NT2/D1 (cell line): Measurements from ENCODE around the gene MYO1A.

Source experiments
- SUZ12 ChIP-seq: IDR thresholded peaks from 2 replicates; pipeline ENCODE4 v1.6.1; 2011; ENCODE audit not compliant: insufficient read length, insufficient read depth; ENCODE audit errors: extremely low read depth
- YY1 ChIP-seq: IDR thresholded peaks from 2 replicates; pipeline ENCODE4 v1.6.1; 2011; ENCODE audit not compliant: insufficient read length, insufficient read depth
- ZNF274 ChIP-seq: IDR thresholded peaks from 2 replicates; pipeline ENCODE4 v1.6.1; 2011; ENCODE audit warnings: mild to moderate bottlenecking, low read depth, low read length

DNA sequence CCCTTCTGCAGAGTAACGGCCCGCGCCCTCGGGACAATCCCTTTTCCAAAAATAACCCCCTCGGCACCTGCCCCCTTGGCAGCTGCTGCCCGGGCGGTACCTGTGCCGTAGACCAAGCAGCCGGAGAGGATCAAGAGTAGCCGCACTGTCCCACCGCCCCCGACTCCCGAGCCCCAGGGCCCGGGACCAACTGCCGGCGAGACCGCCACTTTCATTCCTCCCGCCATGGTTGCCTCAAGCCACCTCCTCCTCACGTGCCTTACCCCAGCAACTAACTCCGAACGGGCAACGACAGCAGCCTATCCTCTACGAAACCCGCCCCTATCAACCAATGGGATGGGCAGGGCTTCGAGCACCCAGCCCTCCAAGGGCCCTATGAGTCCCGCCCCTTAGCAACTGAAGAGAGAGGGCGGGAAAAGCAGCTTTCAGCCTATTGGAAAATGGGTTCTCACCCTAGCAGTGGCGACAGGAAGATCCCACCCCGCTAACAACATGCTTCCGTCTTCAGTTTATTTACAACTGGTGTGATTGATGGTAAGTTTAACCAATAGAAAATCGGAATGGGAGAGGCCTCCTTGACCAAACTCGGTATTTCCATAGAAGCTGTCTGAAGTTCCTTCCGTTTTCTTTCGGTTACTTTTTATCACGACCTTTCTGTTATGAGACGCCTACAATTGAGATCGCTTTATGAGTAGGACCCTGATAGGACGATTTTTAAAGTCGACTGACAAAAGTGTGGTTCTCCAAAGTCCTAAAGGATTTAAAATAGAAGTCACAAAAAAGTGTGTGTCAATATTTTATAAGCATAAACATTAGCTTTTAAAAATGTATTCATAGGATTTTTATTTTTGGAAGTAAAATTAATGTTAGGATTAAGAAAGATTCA lies 28.8 kb upstream of the MYO1A start, which contains the start of gene NEMP1:
- no peak for TF ChIP-seq SUZ12
- TF ChIP-seq YY1: peak; percentile 46
- TF ChIP-seq ZNF274: no peak
